C4-2B (cell line): ENCODE results near the gene PNPLA7.
A peak's percentile ranks its signal among the peaks of the same experiment; 100 is the strongest.

Experiments used
- H3K27ac ChIP-seq: fragments of 450-650 bp; 2 replicates; pipeline ENCODE4 v1.5.1; 2017
- ZFX ChIP-seq: fragments of 450-650 bp; IDR thresholded peaks from 2 replicates; pipeline ENCODE4 v1.6.1; 2017
- TF ChIP-seq, protein P1 (sequence below): fragments of 450-650 bp; conservative IDR thresholded peaks from 2 replicates; pipeline ENCODE4 v1.5.1; 2017; ENCODE audit warnings: mild to moderate bottlenecking

The PNPLA7 gene

DNA sequence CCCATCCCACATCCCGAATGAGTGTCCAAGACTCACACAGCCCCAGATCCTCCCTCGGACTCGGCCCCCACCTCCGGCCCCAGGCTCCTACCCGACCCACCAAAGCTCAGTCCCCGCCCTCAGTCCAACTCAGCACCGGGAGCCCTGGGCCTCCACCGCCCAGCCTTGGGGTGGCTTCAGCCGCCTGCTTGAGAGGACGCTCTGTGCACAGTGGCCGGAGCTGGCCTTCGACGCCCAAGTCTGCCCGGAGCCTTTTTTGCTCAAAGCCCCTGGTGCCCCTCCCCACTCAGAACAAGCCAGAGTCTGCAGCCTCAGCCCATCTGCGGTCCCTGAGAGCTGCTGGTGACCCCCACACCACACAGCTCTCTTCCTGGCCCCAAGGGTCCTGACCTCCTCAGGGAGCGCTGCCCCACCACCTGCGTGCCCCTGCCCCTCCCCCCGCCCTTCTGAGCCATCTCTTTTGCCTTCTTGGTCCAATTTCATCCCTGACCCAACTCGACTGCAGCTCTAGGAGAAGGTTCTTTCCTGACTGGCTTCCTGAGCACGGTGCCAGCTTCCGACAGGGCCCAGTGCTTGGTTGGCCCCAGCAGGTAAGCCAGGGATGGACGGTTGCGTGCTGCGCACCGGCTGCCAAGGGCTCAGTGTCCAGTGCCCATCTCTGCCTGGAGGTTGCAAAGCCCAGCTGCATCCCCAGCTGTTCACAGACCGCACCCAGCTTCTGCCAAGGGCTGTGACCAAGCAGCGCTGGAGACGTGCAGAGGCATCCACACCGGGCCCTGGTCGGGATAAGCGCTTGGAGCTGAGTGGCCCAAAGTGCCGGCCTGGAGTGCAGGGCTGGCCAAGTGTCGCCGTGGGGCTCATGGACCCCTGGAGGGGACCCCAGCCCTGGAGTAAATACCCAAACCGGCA, 63.4 kb downstream of the PNPLA7 start:
- TF ChIP-seq, protein P1, sequence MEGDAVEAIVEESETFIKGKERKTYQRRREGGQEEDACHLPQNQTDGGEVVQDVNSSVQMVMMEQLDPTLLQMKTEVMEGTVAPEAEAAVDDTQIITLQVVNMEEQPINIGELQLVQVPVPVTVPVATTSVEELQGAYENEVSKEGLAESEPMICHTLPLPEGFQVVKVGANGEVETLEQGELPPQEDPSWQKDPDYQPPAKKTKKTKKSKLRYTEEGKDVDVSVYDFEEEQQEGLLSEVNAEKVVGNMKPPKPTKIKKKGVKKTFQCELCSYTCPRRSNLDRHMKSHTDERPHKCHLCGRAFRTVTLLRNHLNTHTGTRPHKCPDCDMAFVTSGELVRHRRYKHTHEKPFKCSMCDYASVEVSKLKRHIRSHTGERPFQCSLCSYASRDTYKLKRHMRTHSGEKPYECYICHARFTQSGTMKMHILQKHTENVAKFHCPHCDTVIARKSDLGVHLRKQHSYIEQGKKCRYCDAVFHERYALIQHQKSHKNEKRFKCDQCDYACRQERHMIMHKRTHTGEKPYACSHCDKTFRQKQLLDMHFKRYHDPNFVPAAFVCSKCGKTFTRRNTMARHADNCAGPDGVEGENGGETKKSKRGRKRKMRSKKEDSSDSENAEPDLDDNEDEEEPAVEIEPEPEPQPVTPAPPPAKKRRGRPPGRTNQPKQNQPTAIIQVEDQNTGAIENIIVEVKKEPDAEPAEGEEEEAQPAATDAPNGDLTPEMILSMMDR, result no peak
- no peak for TF ChIP-seq ZFX
- H3K27ac ChIP-seq, result peak overlapping the region; percentile 75

DNA sequence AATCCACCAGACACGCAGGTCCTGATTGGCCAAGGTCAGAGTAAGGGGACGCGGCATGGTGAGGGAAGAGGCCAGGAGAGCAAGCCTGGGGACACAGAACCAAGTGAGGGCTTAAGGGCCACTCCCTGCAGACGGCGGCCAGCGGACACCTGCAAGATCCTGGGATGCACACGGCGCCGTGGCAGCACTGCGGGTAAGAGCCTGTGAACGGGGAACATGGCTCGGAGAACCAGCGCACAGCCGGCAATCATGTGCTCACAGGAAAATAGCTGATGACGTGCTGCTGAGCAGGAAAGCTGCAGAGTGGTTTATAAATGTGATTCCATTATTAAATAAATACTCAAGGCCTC, 64.1 kb downstream of the PNPLA7 start:
- TF ChIP-seq ZFX, result no peak
- TF ChIP-seq, protein P1, result no peak
- peak overlapping the region; percentile 75 for H3K27ac ChIP-seq

DNA sequence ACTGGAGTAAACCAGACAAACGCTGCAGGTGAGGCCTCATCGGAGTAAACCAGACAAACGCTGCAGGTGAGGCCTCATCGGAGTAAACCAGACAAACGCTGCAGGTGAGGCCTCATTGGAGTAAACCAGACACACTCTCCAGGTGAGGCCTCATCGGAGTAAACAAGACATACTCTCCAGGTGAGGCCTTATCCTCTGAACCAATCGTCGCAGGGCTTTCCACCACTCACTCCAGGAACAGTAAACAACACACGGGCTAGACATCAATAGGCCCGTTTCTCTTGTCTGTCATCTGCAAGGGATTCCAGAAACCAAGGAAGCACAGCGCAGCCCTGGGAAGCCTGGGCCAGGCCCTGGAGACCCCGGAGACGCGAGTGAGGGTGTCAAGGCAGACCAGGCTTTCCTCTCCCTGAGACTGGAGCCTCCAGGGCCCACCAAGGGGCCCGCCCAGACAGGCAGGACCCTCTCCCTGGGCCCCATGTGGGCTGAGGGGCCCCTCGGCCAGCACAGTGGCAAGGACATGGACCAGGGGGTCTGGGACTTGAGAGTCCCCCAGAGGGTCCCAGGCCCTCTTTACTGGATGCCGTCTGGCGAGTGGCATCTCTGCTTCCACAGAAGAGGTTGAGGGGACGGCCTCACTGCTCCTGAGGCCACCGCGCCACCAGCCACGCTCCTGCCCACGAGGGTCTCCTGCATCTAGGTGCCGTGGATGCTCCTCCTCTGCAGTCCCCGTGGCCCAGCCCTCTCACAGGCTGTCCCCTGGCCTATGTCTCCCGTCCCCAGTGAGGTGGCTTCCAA, 64.7 kb downstream of the PNPLA7 start:
- H3K27ac ChIP-seq, result peak overlapping the region; percentile 75
- TF ChIP-seq, protein P1, result no peak
- TF ChIP-seq ZFX, result peak; percentile 68; the same call in 1 of the 2 replicates

DNA sequence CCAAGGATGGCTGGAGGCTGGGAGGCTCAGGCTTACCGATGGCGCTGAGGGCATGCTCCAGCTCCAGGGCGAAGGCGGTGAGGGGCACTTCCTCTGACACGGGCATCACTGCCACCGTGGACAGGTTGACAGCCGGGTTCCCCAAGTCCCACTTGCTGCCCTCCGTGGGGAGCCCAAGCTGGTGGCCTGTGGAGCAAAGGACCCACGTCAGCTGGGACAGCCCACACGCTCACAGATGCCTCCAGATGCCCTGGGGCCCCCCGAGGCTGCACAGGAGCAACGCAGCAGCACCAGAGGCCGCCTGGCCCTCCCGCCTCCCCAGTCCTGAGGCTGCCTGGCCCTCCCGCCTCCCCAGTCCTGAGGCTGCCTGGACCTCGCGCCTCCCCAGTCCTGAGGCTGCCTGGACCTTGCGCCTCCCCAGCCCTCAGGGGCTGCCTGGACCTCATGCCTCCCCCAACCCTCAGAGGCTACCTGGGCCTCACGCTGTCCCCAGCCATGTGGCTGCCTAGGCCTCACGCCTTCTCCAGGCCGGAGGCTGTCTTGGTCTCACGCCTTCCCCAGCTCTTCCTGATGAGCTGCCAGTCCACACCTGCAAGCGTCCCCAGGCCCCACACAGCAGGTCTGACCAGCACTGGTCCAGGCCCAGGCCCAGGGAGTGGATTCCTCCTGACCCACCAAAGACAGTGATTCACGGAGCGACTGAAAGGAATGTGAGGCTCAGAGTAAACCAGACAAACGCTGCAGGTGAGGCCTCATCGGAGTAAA, 65.5 kb downstream of the PNPLA7 start:
- TF ChIP-seq ZFX, result peak; percentile 78; the same call in 1 of the 2 replicates
- TF ChIP-seq, protein P1, result no peak

DNA sequence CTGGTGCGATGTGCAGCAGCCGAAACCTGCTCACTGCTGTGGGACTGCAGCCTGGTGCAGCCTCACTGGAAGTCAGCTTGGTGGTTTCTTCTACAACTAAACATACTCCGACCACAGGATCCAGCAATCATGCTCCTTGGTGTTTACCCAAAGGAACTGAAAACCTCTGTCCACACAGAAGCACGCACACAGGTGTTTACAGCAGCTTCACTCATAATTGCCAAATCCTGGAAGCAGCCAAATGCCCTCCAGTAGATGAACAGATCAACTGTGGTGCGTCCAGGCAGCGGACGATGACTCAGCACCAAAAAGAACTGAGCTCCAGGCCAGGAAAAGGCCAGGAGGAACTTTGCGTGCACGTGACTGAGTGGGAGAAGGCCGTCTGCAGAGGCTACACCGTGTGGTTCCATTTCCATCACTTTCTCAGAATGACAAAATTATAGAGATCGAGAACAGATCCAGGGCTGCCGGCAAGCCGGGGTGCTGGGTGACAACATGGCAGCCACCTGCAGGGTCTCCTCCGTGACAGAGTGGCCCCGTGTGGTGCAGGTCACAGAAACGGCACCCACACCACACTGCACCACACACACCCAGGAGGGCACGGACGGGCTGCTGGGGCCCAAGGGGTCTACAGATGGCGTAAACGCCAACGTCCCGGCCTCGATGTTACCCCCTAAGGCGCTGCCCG, 68.0 kb downstream of the PNPLA7 start:
- TF ChIP-seq, protein P1, result no peak
- no peak for TF ChIP-seq ZFX
- H3K27ac ChIP-seq, result peak overlapping the region; percentile 91

More for the DNA sequence above, 65.5 kb downstream of the PNPLA7 start:
- H3K27ac ChIP-seq, result peak overlapping the region; percentile 75

DNA sequence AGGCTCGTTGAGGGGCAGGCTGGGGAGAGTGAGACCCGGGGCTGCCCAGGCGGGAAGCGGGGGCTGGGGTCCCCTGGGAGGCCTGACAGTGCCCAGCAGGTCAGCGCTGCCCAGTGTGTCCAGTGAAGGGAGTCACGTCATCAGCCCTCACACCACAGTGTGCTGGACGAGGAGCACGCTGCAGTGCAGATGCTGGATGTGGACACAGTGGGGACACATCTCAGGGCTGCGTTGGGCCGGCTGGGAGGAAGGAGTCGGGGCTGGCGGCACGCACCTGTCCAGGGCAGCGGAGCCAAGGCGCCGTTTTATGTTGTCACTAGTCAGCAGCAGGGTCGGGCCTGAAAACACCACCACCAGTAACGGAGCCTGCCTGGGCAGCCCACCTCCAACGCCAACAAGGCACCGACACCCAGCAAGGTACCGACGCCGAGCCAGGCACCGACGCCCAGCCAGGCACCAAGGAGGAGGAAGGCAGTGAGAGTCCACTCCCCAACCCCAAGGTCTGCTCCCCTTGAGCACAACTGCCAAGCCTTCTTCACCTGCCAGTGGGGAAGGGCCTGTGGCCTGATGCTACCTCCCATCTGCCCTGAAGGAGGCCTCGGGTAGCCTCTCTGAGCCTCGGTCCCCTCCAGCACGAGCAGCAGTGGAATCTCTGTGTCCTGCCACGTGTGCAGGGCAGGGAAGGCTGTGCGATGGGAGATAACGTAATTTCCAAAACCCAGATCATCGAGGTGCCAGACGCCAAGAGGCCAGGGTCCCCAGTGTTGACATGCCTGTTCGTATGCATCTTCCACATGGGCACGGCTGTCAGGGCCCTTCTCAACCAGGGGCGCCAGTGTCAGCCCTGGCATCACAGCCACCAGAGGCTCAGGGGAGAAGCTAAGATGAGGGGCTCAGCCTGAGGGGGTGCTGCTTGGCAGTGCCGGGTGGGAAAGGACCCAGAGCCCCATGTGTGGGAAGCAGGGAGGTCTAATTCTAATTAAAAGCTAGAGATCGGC, 69.2 kb downstream of the PNPLA7 start:
- TF ChIP-seq ZFX, result no peak
- TF ChIP-seq, protein P1, result no peak
- peak overlapping the region; percentile 91 for H3K27ac ChIP-seq
